ENCODE measurements around the gene SMIM24.
"Not testable (repeated sequence)": the region's sequence is repeated elsewhere in the genome, so short reads cannot be mapped to it uniquely, and the experiment has no call there.

The SMIM24 gene

DNA sequence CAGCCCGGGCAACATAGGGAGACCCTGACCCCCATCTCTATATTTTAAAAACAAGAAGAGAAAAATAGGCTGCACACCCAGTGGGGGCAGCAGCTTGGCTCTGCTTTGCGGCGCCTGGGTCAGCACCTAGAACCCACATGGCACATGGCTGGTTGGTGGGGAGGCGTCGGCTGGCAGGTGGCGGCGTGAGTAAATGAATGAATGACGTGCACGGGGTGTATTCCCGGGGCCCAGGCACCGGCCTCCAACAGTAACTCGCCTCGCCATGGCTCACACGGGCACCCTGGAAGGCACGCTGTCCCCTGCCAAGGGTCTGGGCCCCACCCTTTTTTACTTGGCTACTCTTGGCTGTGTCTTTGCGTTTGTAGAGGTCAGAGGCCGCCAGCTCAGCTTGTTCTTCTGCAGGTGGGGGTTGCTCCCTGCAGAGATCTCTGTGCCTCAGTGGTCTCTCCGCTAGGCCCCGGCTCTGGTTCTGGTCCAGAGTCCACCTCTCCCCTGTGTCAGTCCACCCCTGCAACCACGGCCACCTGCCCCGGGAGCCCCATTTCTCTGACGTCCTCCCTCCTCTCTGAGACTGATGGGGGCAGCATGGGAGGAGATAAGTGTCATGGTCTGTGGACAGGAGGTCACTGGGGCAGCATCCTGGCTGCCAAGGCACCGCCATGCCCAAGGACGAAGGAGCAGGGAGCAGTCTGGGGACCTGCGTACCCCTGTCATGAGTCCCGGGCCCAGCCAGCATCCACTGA, 31.4 kb upstream of the SMIM24 start:
- Histone ChIP-seq H3K9ac (ENCODE audit: low read length) (no peak overlapping the region), H3K27me3 (ENCODE audit: low read depth, low read length) (no peaks in the 10 kb centered on the region), H3K4me1 (ENCODE audit: low read length) (peaks cover 11% of the 10 kb centered on the region), H3K9me3 (ENCODE audit: insufficient read depth, low read length) (no peaks in the 10 kb centered on the region), H4K20me1 (ENCODE audit: insufficient read depth, low read length) (peaks cover 79% of the 10 kb centered on the region), H3K27ac (ENCODE audit: low read length) (no peak overlapping the region), H2AFZ (ENCODE audit: low read depth, low read length) (no peak overlapping the region), H3K4me3 (ENCODE audit: low read length) (no peak overlapping the region), H3K36me3 (replicated peaks; ENCODE audit: low read depth, low read length) (peaks cover 27% of the 10 kb centered on the region), H3K79me2 (ENCODE audit: low read length) (peaks cover 96% of the 10 kb centered on the region), H3K4me2 (ENCODE audit: low read length) (no peak overlapping the region)
- TF ChIP-seq, protein P1, sequence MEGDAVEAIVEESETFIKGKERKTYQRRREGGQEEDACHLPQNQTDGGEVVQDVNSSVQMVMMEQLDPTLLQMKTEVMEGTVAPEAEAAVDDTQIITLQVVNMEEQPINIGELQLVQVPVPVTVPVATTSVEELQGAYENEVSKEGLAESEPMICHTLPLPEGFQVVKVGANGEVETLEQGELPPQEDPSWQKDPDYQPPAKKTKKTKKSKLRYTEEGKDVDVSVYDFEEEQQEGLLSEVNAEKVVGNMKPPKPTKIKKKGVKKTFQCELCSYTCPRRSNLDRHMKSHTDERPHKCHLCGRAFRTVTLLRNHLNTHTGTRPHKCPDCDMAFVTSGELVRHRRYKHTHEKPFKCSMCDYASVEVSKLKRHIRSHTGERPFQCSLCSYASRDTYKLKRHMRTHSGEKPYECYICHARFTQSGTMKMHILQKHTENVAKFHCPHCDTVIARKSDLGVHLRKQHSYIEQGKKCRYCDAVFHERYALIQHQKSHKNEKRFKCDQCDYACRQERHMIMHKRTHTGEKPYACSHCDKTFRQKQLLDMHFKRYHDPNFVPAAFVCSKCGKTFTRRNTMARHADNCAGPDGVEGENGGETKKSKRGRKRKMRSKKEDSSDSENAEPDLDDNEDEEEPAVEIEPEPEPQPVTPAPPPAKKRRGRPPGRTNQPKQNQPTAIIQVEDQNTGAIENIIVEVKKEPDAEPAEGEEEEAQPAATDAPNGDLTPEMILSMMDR (IDR thresholded peaks at IDR 0.05; ENCODE audit: low read depth, low read length), result no peak
- TF ChIP-seq EZH2phosphoT487 (IDR thresholded peaks at IDR 0.05; ENCODE audit: low read depth), result no peak

DNA sequence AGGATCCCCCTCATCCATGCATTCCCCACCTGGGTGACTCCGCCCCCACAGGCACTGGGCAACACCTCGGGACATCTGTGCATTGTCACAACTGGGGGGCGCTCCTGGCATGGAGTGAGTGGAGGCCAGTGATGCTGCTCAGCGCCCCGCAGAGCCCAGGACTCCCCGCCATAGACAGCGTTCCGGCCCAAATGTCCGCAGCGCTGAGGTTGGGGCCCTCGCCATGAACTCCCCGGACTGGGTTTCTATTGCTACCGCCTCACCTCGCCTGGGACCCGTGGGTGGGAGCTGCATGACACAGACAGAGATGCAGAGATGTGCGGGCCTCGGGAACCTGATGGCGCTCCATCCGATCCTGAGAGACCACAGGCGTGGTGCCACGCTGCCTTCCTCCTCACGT, 30.4 kb upstream of the SMIM24 start:
- H3K79me2 ChIP-seq (ENCODE audit: low read length), result peaks cover 92% of the 10 kb centered on the region
- H3K4me3 ChIP-seq (ENCODE audit: low read length), result no peak overlapping the region
- no peak overlapping the region for H2AFZ ChIP-seq (ENCODE audit: low read depth, low read length)
- TF ChIP-seq EZH2phosphoT487 (IDR thresholded peaks at IDR 0.05; ENCODE audit: low read depth), result no peak
- TF ChIP-seq, protein P1 (IDR thresholded peaks at IDR 0.05; ENCODE audit: low read depth, low read length), result no peak
- no peaks in the 10 kb centered on the region for H3K27me3 ChIP-seq (ENCODE audit: low read depth, low read length)
- H4K20me1 ChIP-seq (ENCODE audit: insufficient read depth, low read length), result peaks cover 69% of the 10 kb centered on the region
- H3K27ac ChIP-seq (ENCODE audit: low read length), result no peak overlapping the region
- H3K4me1 ChIP-seq (ENCODE audit: low read length), result peaks cover 8% of the 10 kb centered on the region
- H3K9ac ChIP-seq (ENCODE audit: low read length), result no peak overlapping the region
- peaks cover 27% of the 10 kb centered on the region for H3K36me3 ChIP-seq (replicated peaks; ENCODE audit: low read depth, low read length)
- no peak overlapping the region for H3K4me2 ChIP-seq (ENCODE audit: low read length)
- no peaks in the 10 kb centered on the region for H3K9me3 ChIP-seq (ENCODE audit: insufficient read depth, low read length)

DNA sequence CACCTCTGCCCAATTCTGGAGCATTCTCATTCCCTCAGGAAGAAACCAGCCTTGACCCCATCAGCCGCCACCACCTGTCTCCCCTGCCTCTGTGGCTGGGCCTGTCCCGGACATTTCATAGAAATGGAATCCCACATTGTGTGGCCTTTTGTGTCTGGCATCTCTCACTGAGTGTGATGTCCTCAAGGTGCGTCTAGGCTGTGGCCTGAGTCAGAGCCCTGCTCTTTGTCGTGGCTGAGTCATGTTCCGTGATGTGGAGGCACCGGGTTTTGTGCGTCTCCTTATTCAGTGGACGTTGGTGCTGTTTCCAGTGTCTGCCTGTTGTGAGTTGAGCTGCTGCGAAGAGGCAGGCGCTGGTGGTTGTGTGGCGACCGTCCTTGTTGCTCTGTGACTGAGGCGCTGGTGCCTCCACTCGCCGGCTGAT, 29.3 kb upstream of the SMIM24 start:
- H2AFZ ChIP-seq (ENCODE audit: low read depth, low read length), result no peak overlapping the region
- H4K20me1 ChIP-seq (ENCODE audit: insufficient read depth, low read length), result peaks cover 60% of the 10 kb centered on the region
- H3K27ac ChIP-seq (ENCODE audit: low read length), result no peak overlapping the region
- TF ChIP-seq EZH2phosphoT487 (IDR thresholded peaks at IDR 0.05; ENCODE audit: low read depth), result no peak
- TF ChIP-seq, protein P1 (IDR thresholded peaks at IDR 0.05; ENCODE audit: low read depth, low read length), result no peak
- H3K4me1 ChIP-seq (ENCODE audit: low read length), result peaks cover 14% of the 10 kb centered on the region
- no peaks in the 10 kb centered on the region for H3K9me3 ChIP-seq (ENCODE audit: insufficient read depth, low read length)
- H3K79me2 ChIP-seq (ENCODE audit: low read length), result peaks cover 84% of the 10 kb centered on the region
- no peak overlapping the region for H3K4me2 ChIP-seq (ENCODE audit: low read length)
- H3K27me3 ChIP-seq (ENCODE audit: low read depth, low read length), result no peaks in the 10 kb centered on the region
- H3K9ac ChIP-seq (ENCODE audit: low read length), result no peak overlapping the region
- H3K36me3 ChIP-seq (replicated peaks; ENCODE audit: low read depth, low read length), result peaks cover 27% of the 10 kb centered on the region
- H3K4me3 ChIP-seq (ENCODE audit: low read length), result no peak overlapping the region

DNA sequence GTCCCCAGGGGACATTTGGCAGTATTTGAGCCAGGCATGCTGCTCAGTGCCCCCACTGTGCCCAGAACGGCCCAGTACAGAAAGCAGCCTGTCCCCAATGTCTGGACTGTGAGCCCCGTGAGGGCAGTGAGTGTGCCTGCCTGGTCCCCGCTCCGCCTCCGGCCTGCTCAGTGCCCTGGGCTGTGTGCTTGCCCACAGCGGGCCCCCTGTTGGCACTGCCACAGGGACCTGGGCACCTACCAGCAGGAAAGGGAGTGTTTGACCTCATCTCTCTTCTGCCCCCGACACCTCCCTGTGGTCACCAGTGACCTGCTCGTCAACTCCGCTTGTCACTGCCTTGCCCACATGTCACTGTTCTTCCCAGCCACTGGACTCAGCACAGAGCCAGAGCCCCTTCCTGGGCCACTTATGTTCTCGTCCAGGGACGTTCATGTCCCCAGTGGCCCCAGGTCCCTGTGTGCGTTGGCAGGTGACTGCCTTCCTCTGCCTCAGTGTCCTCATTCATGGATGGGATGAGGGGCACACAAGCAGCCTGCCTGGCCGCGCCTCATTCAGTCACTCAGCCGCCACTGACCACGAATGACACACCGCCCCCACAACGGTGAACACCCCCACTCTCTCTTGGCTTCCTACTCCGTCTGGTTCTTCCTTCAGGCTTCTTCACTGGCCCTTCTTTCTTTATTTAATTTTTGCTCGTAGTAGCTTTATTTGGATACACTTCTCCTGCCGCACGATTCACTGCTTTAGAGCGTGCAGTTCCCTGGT, 28.6 kb upstream of the SMIM24 start:
- no peak overlapping the region for H3K27ac ChIP-seq (ENCODE audit: low read length)
- H3K79me2 ChIP-seq (ENCODE audit: low read length), result peaks cover 78% of the 10 kb centered on the region
- peaks cover 14% of the 10 kb centered on the region for H3K4me1 ChIP-seq (ENCODE audit: low read length)

DNA sequence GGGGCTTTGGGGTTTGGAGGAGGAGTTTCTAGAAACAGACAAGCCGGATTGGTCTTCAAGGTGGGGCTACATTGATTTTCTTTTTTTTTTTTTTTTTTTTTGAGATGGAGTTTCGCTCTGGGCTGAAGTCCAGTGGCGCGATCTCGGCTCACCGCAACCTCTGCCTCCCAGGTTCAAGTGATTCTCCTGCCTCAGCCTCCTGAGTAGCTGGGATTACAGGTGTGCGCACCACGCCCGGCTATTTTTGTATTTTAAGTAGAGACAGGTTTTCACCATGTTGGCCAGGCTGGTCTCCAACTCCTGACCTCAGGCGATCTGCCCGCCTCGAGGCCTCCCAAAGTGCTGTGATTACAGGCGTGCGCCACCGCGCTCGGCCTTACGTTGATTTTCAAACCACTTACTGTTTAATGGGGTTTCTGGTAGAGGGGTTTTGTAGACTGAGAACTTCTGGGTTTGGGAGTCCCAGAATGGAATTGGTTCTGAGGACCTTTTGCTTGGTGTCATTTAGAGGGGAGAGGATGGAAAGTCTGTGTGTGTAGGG, 27.9 kb upstream of the SMIM24 start:
- peaks cover 46% of the 10 kb centered on the region for H4K20me1 ChIP-seq (ENCODE audit: insufficient read depth, low read length)
- not testable (repeated sequence) for H3K27ac ChIP-seq (ENCODE audit: low read length); H2AFZ ChIP-seq (ENCODE audit: low read depth, low read length); H3K9ac ChIP-seq (ENCODE audit: low read length); H3K9me3 ChIP-seq (ENCODE audit: insufficient read depth, low read length); H3K4me2 ChIP-seq (ENCODE audit: low read length); H3K4me3 ChIP-seq (ENCODE audit: low read length); H3K27me3 ChIP-seq (ENCODE audit: low read depth, low read length)
- peaks cover 14% of the 10 kb centered on the region for H3K4me1 ChIP-seq (ENCODE audit: low read length)
- peaks cover 70% of the 10 kb centered on the region for H3K79me2 ChIP-seq (ENCODE audit: low read length)
- H3K36me3 ChIP-seq (replicated peaks; ENCODE audit: low read depth, low read length), result peaks cover 27% of the 10 kb centered on the region

More for the DNA sequence above, 28.6 kb upstream of the SMIM24 start:
- Histone ChIP-seq H3K27me3 (ENCODE audit: low read depth, low read length) (no peaks in the 10 kb centered on the region), H3K9ac (ENCODE audit: low read length) (no peak overlapping the region), H2AFZ (ENCODE audit: low read depth, low read length) (no peak overlapping the region), H3K9me3 (ENCODE audit: insufficient read depth, low read length) (no peaks in the 10 kb centered on the region), H4K20me1 (ENCODE audit: insufficient read depth, low read length) (peaks cover 54% of the 10 kb centered on the region), H3K36me3 (replicated peaks; ENCODE audit: low read depth, low read length) (peaks cover 27% of the 10 kb centered on the region), H3K4me3 (ENCODE audit: low read length) (no peak overlapping the region), H3K4me2 (ENCODE audit: low read length) (no peak overlapping the region)
- TF ChIP-seq EZH2phosphoT487 (IDR thresholded peaks at IDR 0.05; ENCODE audit: low read depth), result no peak
- TF ChIP-seq, protein P1 (IDR thresholded peaks at IDR 0.05; ENCODE audit: low read depth, low read length), result no peak
